Measurements from ENCODE around the gene CD40.
A peak's percentile ranks its signal among the peaks of the same experiment; 100 is the strongest.

CD40 gene

DNA sequence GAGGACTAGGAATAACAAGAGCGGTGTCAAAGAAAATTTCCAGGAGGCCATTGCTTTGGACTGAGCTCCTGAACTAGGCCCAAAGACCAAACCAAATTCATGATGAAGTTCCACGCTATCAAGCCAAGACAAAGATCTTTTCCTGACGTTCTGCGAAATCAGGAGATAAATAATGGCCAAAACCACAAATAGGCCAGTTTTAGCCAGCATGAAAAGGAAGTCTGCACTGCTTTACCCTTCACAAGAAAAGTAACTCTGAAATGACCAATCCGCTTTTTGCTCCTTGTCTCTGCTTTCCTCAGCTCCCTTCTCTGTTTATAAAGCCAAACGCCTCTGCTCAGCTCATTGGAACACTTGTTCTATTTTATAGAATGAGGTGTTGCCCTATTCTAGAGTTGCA, 35.0 kb upstream of the CD40 start:
- TF ChIP-seq, protein P1, sequence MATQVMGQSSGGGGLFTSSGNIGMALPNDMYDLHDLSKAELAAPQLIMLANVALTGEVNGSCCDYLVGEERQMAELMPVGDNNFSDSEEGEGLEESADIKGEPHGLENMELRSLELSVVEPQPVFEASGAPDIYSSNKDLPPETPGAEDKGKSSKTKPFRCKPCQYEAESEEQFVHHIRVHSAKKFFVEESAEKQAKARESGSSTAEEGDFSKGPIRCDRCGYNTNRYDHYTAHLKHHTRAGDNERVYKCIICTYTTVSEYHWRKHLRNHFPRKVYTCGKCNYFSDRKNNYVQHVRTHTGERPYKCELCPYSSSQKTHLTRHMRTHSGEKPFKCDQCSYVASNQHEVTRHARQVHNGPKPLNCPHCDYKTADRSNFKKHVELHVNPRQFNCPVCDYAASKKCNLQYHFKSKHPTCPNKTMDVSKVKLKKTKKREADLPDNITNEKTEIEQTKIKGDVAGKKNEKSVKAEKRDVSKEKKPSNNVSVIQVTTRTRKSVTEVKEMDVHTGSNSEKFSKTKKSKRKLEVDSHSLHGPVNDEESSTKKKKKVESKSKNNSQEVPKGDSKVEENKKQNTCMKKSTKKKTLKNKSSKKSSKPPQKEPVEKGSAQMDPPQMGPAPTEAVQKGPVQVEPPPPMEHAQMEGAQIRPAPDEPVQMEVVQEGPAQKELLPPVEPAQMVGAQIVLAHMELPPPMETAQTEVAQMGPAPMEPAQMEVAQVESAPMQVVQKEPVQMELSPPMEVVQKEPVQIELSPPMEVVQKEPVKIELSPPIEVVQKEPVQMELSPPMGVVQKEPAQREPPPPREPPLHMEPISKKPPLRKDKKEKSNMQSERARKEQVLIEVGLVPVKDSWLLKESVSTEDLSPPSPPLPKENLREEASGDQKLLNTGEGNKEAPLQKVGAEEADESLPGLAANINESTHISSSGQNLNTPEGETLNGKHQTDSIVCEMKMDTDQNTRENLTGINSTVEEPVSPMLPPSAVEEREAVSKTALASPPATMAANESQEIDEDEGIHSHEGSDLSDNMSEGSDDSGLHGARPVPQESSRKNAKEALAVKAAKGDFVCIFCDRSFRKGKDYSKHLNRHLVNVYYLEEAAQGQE (IDR thresholded peaks at IDR 0.05; ENCODE audit: low read depth): no peak
- no peak for TF ChIP-seq EGR1 (IDR thresholded peaks at IDR 0.05)
- TF ChIP-seq ZBTB7A (IDR thresholded peaks at IDR 0.05; ENCODE audit: low read depth): no peak
- TF ChIP-seq CEBPB (IDR thresholded peaks at IDR 0.05): no peak
- TF ChIP-seq FOXM1 (IDR thresholded peaks at IDR 0.05; ENCODE audit: borderline replicate concordance, low read depth): no peak
- TF ChIP-seq, protein P2, sequence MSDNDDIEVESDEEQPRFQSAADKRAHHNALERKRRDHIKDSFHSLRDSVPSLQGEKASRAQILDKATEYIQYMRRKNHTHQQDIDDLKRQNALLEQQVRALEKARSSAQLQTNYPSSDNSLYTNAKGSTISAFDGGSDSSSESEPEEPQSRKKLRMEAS (IDR thresholded peaks at IDR 0.05): no peak
- no peak for TF ChIP-seq TCF12 (IDR thresholded peaks at IDR 0.05; ENCODE audit: low read depth)
- no peak for TF ChIP-seq TEAD4 (IDR thresholded peaks at IDR 0.05)
- no peak for TF ChIP-seq RAD21 (IDR thresholded peaks at IDR 0.05; ENCODE audit: low read depth)
- no peak for TF ChIP-seq TAF1 (IDR thresholded peaks at IDR 0.05; ENCODE audit: low read depth)
- TF ChIP-seq, protein P3, sequence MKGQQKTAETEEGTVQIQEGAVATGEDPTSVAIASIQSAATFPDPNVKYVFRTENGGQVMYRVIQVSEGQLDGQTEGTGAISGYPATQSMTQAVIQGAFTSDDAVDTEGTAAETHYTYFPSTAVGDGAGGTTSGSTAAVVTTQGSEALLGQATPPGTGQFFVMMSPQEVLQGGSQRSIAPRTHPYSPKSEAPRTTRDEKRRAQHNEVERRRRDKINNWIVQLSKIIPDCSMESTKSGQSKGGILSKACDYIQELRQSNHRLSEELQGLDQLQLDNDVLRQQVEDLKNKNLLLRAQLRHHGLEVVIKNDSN (IDR thresholded peaks at IDR 0.05): no peak
- no peak for TF ChIP-seq YY1 (IDR thresholded peaks at IDR 0.05; ENCODE audit: low read depth)

DNA sequence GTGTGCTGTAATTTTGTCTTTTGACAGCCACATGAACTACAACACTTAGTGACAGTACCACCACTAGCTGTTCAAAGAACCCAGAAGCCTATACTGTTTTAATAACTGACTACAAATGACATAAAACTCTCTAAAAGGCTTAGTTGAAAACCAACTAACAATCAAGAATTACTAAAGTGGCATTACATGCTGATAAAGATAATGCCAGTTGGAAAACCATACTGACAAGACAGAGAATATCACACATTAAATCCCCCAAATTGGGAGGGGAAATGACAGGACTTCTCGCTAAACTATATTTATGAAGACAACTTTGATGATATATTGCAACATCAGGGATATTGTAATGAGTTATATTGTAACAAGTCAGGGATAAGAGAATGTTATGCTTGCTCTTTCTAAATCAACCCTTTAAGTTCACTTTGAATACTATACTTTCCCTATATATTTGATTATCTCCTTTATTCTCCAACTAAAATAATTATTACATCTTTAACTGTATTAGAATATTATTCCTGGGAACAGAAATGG, 34.5 kb upstream of the CD40 start:
- TF ChIP-seq YY1 (IDR thresholded peaks at IDR 0.05; ENCODE audit: low read depth) (no peak), TCF12 (IDR thresholded peaks at IDR 0.05; ENCODE audit: low read depth) (no peak), RAD21 (IDR thresholded peaks at IDR 0.05; ENCODE audit: low read depth) (no peak), EGR1 (IDR thresholded peaks at IDR 0.05) (no peak), CREB1 (IDR thresholded peaks at IDR 0.05; ENCODE audit: low read depth) (no peak), FOXM1 (IDR thresholded peaks at IDR 0.05; ENCODE audit: borderline replicate concordance, low read depth) (no peak), CEBPB (IDR thresholded peaks at IDR 0.05) (no peak), TAF1 (IDR thresholded peaks at IDR 0.05; ENCODE audit: low read depth) (no peak), NFIC (IDR thresholded peaks at IDR 0.05) (no peak), EP300 (IDR thresholded peaks at IDR 0.05; ENCODE audit: borderline replicate concordance) (no peak), ZBTB7A (IDR thresholded peaks at IDR 0.05; ENCODE audit: low read depth) (no peak), TEAD4 (IDR thresholded peaks at IDR 0.05) (no peak)
- TF ChIP-seq, protein P3 (IDR thresholded peaks at IDR 0.05): no peak
- TF ChIP-seq, protein P2 (IDR thresholded peaks at IDR 0.05): no peak
- TF ChIP-seq, protein P1 (IDR thresholded peaks at IDR 0.05; ENCODE audit: low read depth): no peak

DNA sequence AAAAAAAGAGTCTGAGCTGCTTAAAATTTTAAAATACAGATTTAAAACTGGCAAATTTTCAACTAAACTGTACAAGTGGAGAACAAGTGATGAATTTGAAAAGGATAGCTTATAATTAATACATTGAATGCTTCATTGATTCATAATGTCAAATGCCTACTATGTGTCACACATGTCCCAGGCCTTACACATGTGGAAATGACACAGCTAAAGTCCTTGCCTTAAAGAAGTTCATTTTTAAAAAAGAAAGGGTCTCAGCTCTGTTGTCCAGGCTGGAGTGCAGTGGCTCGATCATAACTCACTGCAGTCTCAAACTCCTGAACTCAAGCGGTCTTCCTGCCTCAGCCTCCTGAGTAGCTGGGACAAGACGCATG, 33.3 kb upstream of the CD40 start:
- TF ChIP-seq FOXM1 (IDR thresholded peaks at IDR 0.05; ENCODE audit: borderline replicate concordance, low read depth) (no peak), TEAD4 (IDR thresholded peaks at IDR 0.05) (no peak), RAD21 (IDR thresholded peaks at IDR 0.05; ENCODE audit: low read depth) (no peak), CEBPB (IDR thresholded peaks at IDR 0.05) (no peak)
- TF ChIP-seq, protein P1 (IDR thresholded peaks at IDR 0.05; ENCODE audit: low read depth): no peak
- TF ChIP-seq, protein P2 (IDR thresholded peaks at IDR 0.05): no peak

DNA sequence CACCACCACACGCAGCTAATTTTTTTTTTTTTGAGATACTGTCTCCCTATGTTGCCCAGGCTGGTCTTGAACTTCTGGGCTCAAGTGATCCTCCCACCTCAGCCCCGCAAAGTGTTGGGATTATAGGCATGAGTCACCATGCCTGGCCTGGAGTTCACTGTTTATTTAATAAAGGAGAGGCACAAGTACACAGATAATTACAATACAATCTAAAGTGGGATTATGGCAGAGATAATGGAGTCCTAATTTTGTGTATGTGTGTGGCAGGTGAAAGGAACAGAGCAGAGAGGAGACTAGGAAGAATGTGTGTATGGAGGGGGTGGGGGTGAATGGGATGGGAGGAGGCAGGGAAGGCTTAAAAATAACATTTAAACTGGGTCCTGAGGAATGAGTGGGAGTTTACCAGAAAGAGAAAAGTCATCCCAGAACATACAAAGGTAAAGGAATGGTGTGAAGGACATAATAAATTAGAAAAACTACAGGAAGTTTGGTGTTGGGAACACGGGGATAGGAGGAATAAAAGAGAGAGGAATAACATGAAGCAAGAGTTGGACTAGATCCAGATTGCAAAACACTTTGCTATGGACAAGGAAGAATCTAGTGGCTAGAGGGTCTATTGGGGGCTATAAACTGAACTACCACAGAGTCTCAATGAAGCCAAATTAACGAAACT, 32.8 kb upstream of the CD40 start:
- no peak for TF ChIP-seq RAD21 (IDR thresholded peaks at IDR 0.05; ENCODE audit: low read depth)
- TF ChIP-seq, protein P2 (IDR thresholded peaks at IDR 0.05): no peak
- TF ChIP-seq, protein P1 (IDR thresholded peaks at IDR 0.05; ENCODE audit: low read depth): no peak
- TF ChIP-seq CEBPB (IDR thresholded peaks at IDR 0.05): peak; percentile 48; the same call in 1 of the 2 replicates
- no peak for TF ChIP-seq TEAD4 (IDR thresholded peaks at IDR 0.05)
- no peak for TF ChIP-seq YY1 (IDR thresholded peaks at IDR 0.05; ENCODE audit: low read depth)
- TF ChIP-seq CREB1 (IDR thresholded peaks at IDR 0.05; ENCODE audit: low read depth): no peak
- TF ChIP-seq, protein P3 (IDR thresholded peaks at IDR 0.05): no peak
- no peak for TF ChIP-seq TAF1 (IDR thresholded peaks at IDR 0.05; ENCODE audit: low read depth)

All from Ishikawa (cell line).